Upper lobe of right lung (tissue), 1 donor: ENCODE results near the gene PLXNA4. TPM values are rescaled to one million over a fixed set of nuclear protein-coding genes. Genes with fewer than 3 reads are reported as not detected.

Experiments used
- ATAC-seq: fragments of 200-7000 bp; cut with Tn5 transposase; one replicate; pipeline ENCODE4 v1.9.1; 2020; ENCODE audit warnings: mild to moderate bottlenecking, moderate library complexity
- DNase-seq: peaks from one replicate; pipeline ENCODE4 v3.0.0-alpha.2; 2020
- H3K27ac ChIP-seq: fragments of 200-600 bp; one replicate; pipeline ENCODE4 v1.8.0; 2022
- H3K27me3 ChIP-seq: fragments of 200-600 bp; one replicate; pipeline ENCODE4 v1.8.0; 2022; ENCODE audit warnings: mild to moderate bottlenecking
- H3K36me3 ChIP-seq: fragments of 200-600 bp; one replicate; pipeline ENCODE4 v1.8.0; 2022
- H3K4me1 ChIP-seq: fragments of 200-600 bp; one replicate; pipeline ENCODE4 v1.8.0; 2022
- H3K4me3 ChIP-seq: fragments of 200-600 bp; one replicate; pipeline ENCODE4 v1.8.0; 2022; ENCODE audit warnings: mild to moderate bottlenecking
- H3K9me3 ChIP-seq: fragments of 200-600 bp; one replicate; pipeline ENCODE4 v1.8.0; 2022
- CTCF ChIP-seq: fragments of 200-600 bp; IDR thresholded peaks from one replicate; pipeline ENCODE4 v1.8.0; 2022; ENCODE audit warnings: antibody characterized with exemption
- intact Hi-C: fragments of 100-400 bp; cut with DNase I; formaldehyde crosslinking; loops from one replicate; pipeline ENCODE4 v1.11.0; 2022
- total RNA-seq: library from RNA; stranded (reverse); fragmentation: NEBNext Ultra II Directional; extraction: Animal tissue kit (Norgen Biotek cat#: 25700); gene quantifications from one replicate; pipeline ENCODE4 v1.2.1, GENCODE V29; 2021
- donor health status: DM: no; HTN: yes; CAD: no; lungs with severe emphysema.

The PLXNA4 gene
- total RNA-seq, 1 donor from 2014 or later = 7.2 TPM

- H3K4me1 ChIP-seq = no peaks in the 10 kb centered on the region
- H3K4me3 ChIP-seq = no peak overlapping the region
- H3K27ac ChIP-seq = no peak overlapping the region
- intact Hi-C loops = no loop called here
- no peaks in the 10 kb centered on the region for H3K36me3 ChIP-seq
- no peak for DNase-seq
- H3K27me3 ChIP-seq = no peaks in the 10 kb centered on the region
- TF ChIP-seq CTCF = no peak
- no peaks in the 10 kb centered on the region for H3K9me3 ChIP-seq
- ATAC-seq = no peak
Measured at GRCh38 chr7:132263151-132263550, 313.1 kb downstream of the PLXNA4 start.

GRCh38 chr7:132262160-132262470 is 314.2 kb downstream of the PLXNA4 start:
- Histone ChIP-seq H3K27me3 (no peaks in the 10 kb centered on the region), H3K4me1 (no peaks in the 10 kb centered on the region), H3K27ac (no peak overlapping the region), H3K4me3 (no peak overlapping the region), H3K9me3 (no peaks in the 10 kb centered on the region), H3K36me3 (no peaks in the 10 kb centered on the region)
- TF ChIP-seq CTCF = no peak
- intact Hi-C loops = no loop called here
- ATAC-seq (no peak), DNase-seq (no peak)

GRCh38 chr7:132261327-132262159 is 314.7 kb downstream of the PLXNA4 start:
- H3K4me1 ChIP-seq = no peaks in the 10 kb centered on the region
- H3K9me3 ChIP-seq = no peaks in the 10 kb centered on the region
- no peaks in the 10 kb centered on the region for H3K36me3 ChIP-seq
- no peaks in the 10 kb centered on the region for H3K27me3 ChIP-seq
- no peak for DNase-seq
- no peak overlapping the region for H3K27ac ChIP-seq
- no peak for ATAC-seq
- intact Hi-C loops = no loop called here
- no peak for TF ChIP-seq CTCF
- no peak overlapping the region for H3K4me3 ChIP-seq

GRCh38 chr7:132258231-132258630 is 318.0 kb downstream of the PLXNA4 start:
- Histone ChIP-seq H3K4me3 (no peak overlapping the region), H3K4me1 (no peaks in the 10 kb centered on the region), H3K9me3 (no peaks in the 10 kb centered on the region), H3K27me3 (no peaks in the 10 kb centered on the region), H3K27ac (no peak overlapping the region), H3K36me3 (no peaks in the 10 kb centered on the region)
- DNase-seq = no peak
- no peak for TF ChIP-seq CTCF
- intact Hi-C loops = no loop called here
- no peak for ATAC-seq

- DNase-seq = no peak
Measured at GRCh38 chr7:132257253-132257652, 319.0 kb downstream of the PLXNA4 start.

More at GRCh38 chr7:132257253-132257652, 319.0 kb downstream of the PLXNA4 start:
- Histone ChIP-seq H3K36me3 (no peaks in the 10 kb centered on the region), H3K4me3 (no peak overlapping the region), H3K9me3 (no peaks in the 10 kb centered on the region), H3K27me3 (no peaks in the 10 kb centered on the region), H3K27ac (no peak overlapping the region), H3K4me1 (no peaks in the 10 kb centered on the region)
- TF ChIP-seq CTCF = no peak
- no peak for ATAC-seq
- intact Hi-C loops = no loop called here
